GM18526 (cell line): ENCODE data around the gene ALK.

ENCODE experiments used
- POLR2A ChIP-seq: IDR thresholded peaks from 3 replicates; pipeline ENCODE4 v1.6.1; 2011; ENCODE audit not compliant: insufficient read length; ENCODE audit errors: extremely low read depth

Gene ALK

GRCh38 chr2:29317077-29317517 is 604.3 kb downstream of the ALK start:
- TF ChIP-seq POLR2A: no peak

GRCh38 chr2:29314816-29315571 is 606.4 kb downstream of the ALK start:
- TF ChIP-seq POLR2A: no peak

- TF ChIP-seq POLR2A: no peak
Observed at GRCh38 chr2:29311458-29311857, 609.9 kb downstream of the ALK start.

- no peak for TF ChIP-seq POLR2A
Observed at GRCh38 chr2:29310650-29311348, 610.6 kb downstream of the ALK start.

- no peak for TF ChIP-seq POLR2A
Observed at GRCh38 chr2:29309090-29310029, 612.0 kb downstream of the ALK start.

GRCh38 chr2:29308366-29308765 is 613.0 kb downstream of the ALK start:
- TF ChIP-seq POLR2A: no peak

GRCh38 chr2:29307519-29307918 is 613.9 kb downstream of the ALK start:
- TF ChIP-seq POLR2A: no peak

GRCh38 chr2:29305762-29306161 is 615.6 kb downstream of the ALK start:
- no peak for TF ChIP-seq POLR2A

- TF ChIP-seq POLR2A: no peak
Observed at GRCh38 chr2:29304399-29305060, 616.9 kb downstream of the ALK start.

GRCh38 chr2:29296585-29296984 is 624.8 kb downstream of the ALK start:
- no peak for TF ChIP-seq POLR2A

GRCh38 chr2:29295845-29296244 is 625.5 kb downstream of the ALK start:
- TF ChIP-seq POLR2A: no peak

GRCh38 chr2:29293830-29294438 is 627.5 kb downstream of the ALK start:
- TF ChIP-seq POLR2A: no peak

- TF ChIP-seq POLR2A: no peak
Observed at GRCh38 chr2:29290293-29291047, 630.9 kb downstream of the ALK start.

GRCh38 chr2:29284671-29285070 is 636.7 kb downstream of the ALK start:
- TF ChIP-seq POLR2A: no peak
